PC-3 (cell line): Measurements from ENCODE around the gene TBX20. TPM values are rescaled to one million over a fixed set of nuclear protein-coding genes. Genes with fewer than 3 reads are reported as not detected.

ENCODE experiments used
- ATAC-seq: fragments of 200-7000 bp; cut with Tn5 transposase; 2 replicates; pipeline ENCODE4 v1.9.1; 2020; ENCODE audit warnings: mild to moderate bottlenecking, moderate library complexity
- BruUV-seq: library from RNA; stranded (reverse); fragments of 400-500 nt; replicated peaks from 2 replicates; lab custom pipeline; 2021; lab: Mats Ljungman, UMichigan
- CTCF ChIA-PET: fragments of 300-600 bp; sonication (Branson Sonifier 250); formaldehyde crosslinking; loops from one replicate; lab custom pipeline; 2022; ENCODE audit warnings: antibody characterized with exemption; lab: Charles Lee
- POLR2A ChIA-PET: fragments of 300-600 bp; sonication (Branson Sonifier 250); formaldehyde crosslinking; loops from one replicate; lab custom pipeline; 2022; ENCODE audit warnings: antibody characterized with exemption; ENCODE audit not compliant: unreplicated experiment; lab: Charles Lee
- DNase-seq: peaks from one replicate; pipeline ENCODE4 v3.0.0-alpha.2; 2015
- H2AFZ ChIP-seq: fragments of 300-600 bp; sonication (generic); 2 replicates; pipeline ENCODE4 v1.6.0; 2016; ENCODE audit warnings: antibody characterized with exemption, low read length
- H3F3A ChIP-seq: fragments of 300-600 bp; sonication (generic); one replicate; pipeline ENCODE4 v1.6.0; 2017; ENCODE audit warnings: antibody characterized with exemption, low read length, control low read depth, mild to moderate bottlenecking; ENCODE audit not compliant: unreplicated experiment
- H3K27ac ChIP-seq: fragments of 300-600 bp; sonication (generic); 2 replicates; pipeline ENCODE4 v1.5.1; 2016; ENCODE audit warnings: mild to moderate bottlenecking, low read length
- H3K27me3 ChIP-seq: fragments of 300-600 bp; sonication (generic); 2 replicates; pipeline ENCODE4 v1.6.1; 2016; ENCODE audit warnings: low read length, mixed read lengths
- H3K36me3 ChIP-seq: fragments of 300-600 bp; sonication (generic); 2 replicates; pipeline ENCODE4 v1.6.1; 2016; ENCODE audit warnings: low read depth, mixed run types, low read length, mixed read lengths
- H3K4me1 ChIP-seq: fragments of 300-600 bp; sonication (generic); 2 replicates; pipeline ENCODE4 v1.5.1; 2016; ENCODE audit warnings: low read length; ENCODE audit not compliant: insufficient read depth
- H3K4me2 ChIP-seq: fragments of 300-600 bp; sonication (generic); 2 replicates; pipeline ENCODE4 v1.6.0; 2016; ENCODE audit warnings: low read length
- H3K4me3 ChIP-seq: fragments of 300-600 bp; sonication (generic); 2 replicates; pipeline ENCODE4 v1.5.1; 2016; ENCODE audit warnings: mild to moderate bottlenecking, low read length, mixed read lengths
- H3K79me2 ChIP-seq: fragments of 300-600 bp; sonication (generic); 2 replicates; pipeline ENCODE4 v1.6.1; 2017; ENCODE audit warnings: low read length, mixed read lengths
- H3K9ac ChIP-seq: fragments of 300-600 bp; sonication (generic); 2 replicates; pipeline ENCODE4 v1.6.0; 2016; ENCODE audit warnings: mild to moderate bottlenecking, low read length
- H3K9me2 ChIP-seq: fragments of 300-600 bp; sonication (generic); replicated peaks from 2 replicates; pipeline ENCODE4 v1.6.1; 2016; ENCODE audit warnings: mixed run types, low read length, mixed read lengths
- H3K9me3 ChIP-seq: fragments of 300-600 bp; sonication (generic); 2 replicates; pipeline ENCODE4 v1.6.1; 2016; ENCODE audit warnings: low read length, mixed read lengths
- H4K20me1 ChIP-seq: fragments of 300-600 bp; sonication (generic); 2 replicates; pipeline ENCODE4 v1.6.1; 2016; ENCODE audit warnings: low read length, mixed read lengths
- CTCF ChIP-seq: fragments of 300-600 bp; sonication (generic); conservative IDR thresholded peaks from 2 replicates; pipeline ENCODE4 v1.5.1; 2017; ENCODE audit warnings: antibody characterized with exemption, low read depth, mild to moderate bottlenecking, low read length
- EZH2 ChIP-seq: fragments of 300-600 bp; sonication (generic); IDR thresholded peaks from one replicate; pipeline ENCODE4 v1.6.1; 2017; ENCODE audit warnings: antibody characterized with exemption, mild to moderate bottlenecking, low read length; ENCODE audit not compliant: unreplicated experiment
- EZH2phosphoT487 ChIP-seq: fragments of 300-600 bp; sonication (generic); IDR thresholded peaks from 2 replicates; pipeline ENCODE4 v1.6.1; 2018; ENCODE audit warnings: mild to moderate bottlenecking, antibody characterized with exemption, low read length, borderline replicate concordance
- intact Hi-C: fragments of 100-400 bp; cut with micrococcal nuclease; formaldehyde crosslinking; loops from 2 replicates; pipeline ENCODE4 v1.9.0; 2023
- total RNA-seq: library from RNA; depleted of rRNA; stranded (reverse); fragments of >200 nt; gene quantifications from 2 replicates; pipeline ENCODE4 v1.2.3, GENCODE V29; 2014

TBX20 gene
- total RNA-seq, 1 experiment from 2014 or later, result 0.47 TPM

GRCh38 chr7:35258868-35259522 lies 5.1 kb upstream of the TBX20 start:
- H3K9me2 ChIP-seq, result no peaks in the 10 kb centered on the region
- no peaks in the 10 kb centered on the region for H3K36me3 ChIP-seq
- no peak overlapping the region for H3K9ac ChIP-seq
- H2AFZ ChIP-seq, result no peak overlapping the region
- no peak for TF ChIP-seq CTCF
- no peak for TF ChIP-seq EZH2phosphoT487
- no peak for TF ChIP-seq EZH2
- H3F3A ChIP-seq, result no peaks in the 10 kb centered on the region
- no peaks in the 10 kb centered on the region for H4K20me1 ChIP-seq
- H3K9me3 ChIP-seq, result no peaks in the 10 kb centered on the region
- intact Hi-C loops, result no loop called here
- DNase-seq, result no peak
- ChIA-PET CTCF (no interaction called here), POLR2A (no interaction called here)
- H3K27ac ChIP-seq, result no peak overlapping the region
- H3K4me3 ChIP-seq, result no peak overlapping the region
- no peak for ATAC-seq
- no peak overlapping the region for H3K4me2 ChIP-seq
- BruUV-seq, result no TSS peak
- no peaks in the 10 kb centered on the region for H3K79me2 ChIP-seq
- H3K27me3 ChIP-seq, result peaks cover 47% of the 10 kb centered on the region
- H3K4me1 ChIP-seq, result no peaks in the 10 kb centered on the region

- H3K4me2 ChIP-seq, result no peak overlapping the region
- H3K36me3 ChIP-seq, result no peaks in the 10 kb centered on the region
- ATAC-seq (no peak), DNase-seq (no peak)
- no peaks in the 10 kb centered on the region for H3K9me3 ChIP-seq
- H3K9ac ChIP-seq, result no peak overlapping the region
- H3K79me2 ChIP-seq, result no peaks in the 10 kb centered on the region
- H3K27me3 ChIP-seq, result peaks cover 47% of the 10 kb centered on the region
- H3K4me3 ChIP-seq, result no peak overlapping the region
- no peak for TF ChIP-seq EZH2phosphoT487
- no peak for TF ChIP-seq CTCF
- ChIA-PET POLR2A (no interaction called here), CTCF (no interaction called here)
- no peaks in the 10 kb centered on the region for H3K9me2 ChIP-seq
- intact Hi-C loops, result no loop called here
- H4K20me1 ChIP-seq, result no peaks in the 10 kb centered on the region
- no peaks in the 10 kb centered on the region for H3F3A ChIP-seq
- H2AFZ ChIP-seq, result no peak overlapping the region
- no TSS peak for BruUV-seq
- no peaks in the 10 kb centered on the region for H3K4me1 ChIP-seq
- H3K27ac ChIP-seq, result no peak overlapping the region
These were observed 4.4 kb upstream of the TBX20 start for GRCh38 chr7:35258125-35258867.
